Activated CD8-positive, alpha-beta T cell treated with anti-CD3 and anti-CD28 coated beads, Interleukin-2, amount 10 ng/mL, durations not matched to agents 7 days and 5 days (primary cell): ENCODE results near the gene RND3. TPM values are rescaled to one million over a fixed set of nuclear protein-coding genes. Genes with fewer than 3 reads are reported as not detected.

ENCODE experiments used
- ATAC-seq: fragments of 150-1000 bp; cut with Tn5 transposase; one replicate; pipeline ENCODE4 v1.10.0; 2021; ENCODE audit warnings: moderate library complexity
- CTCF ChIA-PET: fragments of 350-600 bp; sonication (Branson Sonifier 250); formaldehyde crosslinking; loops from one replicate; lab custom pipeline; 2021; ENCODE audit warnings: antibody characterized with exemption; lab: Charles Lee
- POLR2A ChIA-PET: fragments of 350-600 bp; sonication (Branson Sonifier 250); formaldehyde crosslinking; loops from one replicate; lab custom pipeline; 2021; ENCODE audit warnings: antibody characterized with exemption; lab: Charles Lee
- DNase-seq: peaks from one replicate; pipeline ENCODE4 v3.0.0-alpha.2; 2020
- H3K27ac Mint-ChIP-seq: one replicate; pipeline ENCODE4 v1.8.0; 2021; ENCODE audit warnings: mild to moderate bottlenecking, mixed read lengths
- H3K27me3 Mint-ChIP-seq: one replicate; pipeline ENCODE4 v1.8.0; 2021; ENCODE audit warnings: low read depth, mixed read lengths
- H3K36me3 Mint-ChIP-seq: one replicate; pipeline ENCODE4 v1.8.0; 2021; ENCODE audit warnings: low read depth, mixed read lengths
- H3K4me1 Mint-ChIP-seq: one replicate; pipeline ENCODE4 v1.8.0; 2021; ENCODE audit warnings: low read depth, mixed read lengths
- H3K4me3 Mint-ChIP-seq: one replicate; pipeline ENCODE4 v1.8.0; 2021; ENCODE audit warnings: mild to moderate bottlenecking, mixed read lengths
- H3K9me3 Mint-ChIP-seq: one replicate; pipeline ENCODE4 v1.8.0; 2022; ENCODE audit warnings: mixed read lengths; ENCODE audit not compliant: insufficient read depth
- total RNA-seq, 2 experiments: library from RNA; stranded (reverse); gene quantifications; one replicate each; pipeline ENCODE4 v1.2.3, GENCODE V29; 2021

RND3 gene
- total RNA-seq, 2 experiments from 2014 or later: not detected

DNA sequence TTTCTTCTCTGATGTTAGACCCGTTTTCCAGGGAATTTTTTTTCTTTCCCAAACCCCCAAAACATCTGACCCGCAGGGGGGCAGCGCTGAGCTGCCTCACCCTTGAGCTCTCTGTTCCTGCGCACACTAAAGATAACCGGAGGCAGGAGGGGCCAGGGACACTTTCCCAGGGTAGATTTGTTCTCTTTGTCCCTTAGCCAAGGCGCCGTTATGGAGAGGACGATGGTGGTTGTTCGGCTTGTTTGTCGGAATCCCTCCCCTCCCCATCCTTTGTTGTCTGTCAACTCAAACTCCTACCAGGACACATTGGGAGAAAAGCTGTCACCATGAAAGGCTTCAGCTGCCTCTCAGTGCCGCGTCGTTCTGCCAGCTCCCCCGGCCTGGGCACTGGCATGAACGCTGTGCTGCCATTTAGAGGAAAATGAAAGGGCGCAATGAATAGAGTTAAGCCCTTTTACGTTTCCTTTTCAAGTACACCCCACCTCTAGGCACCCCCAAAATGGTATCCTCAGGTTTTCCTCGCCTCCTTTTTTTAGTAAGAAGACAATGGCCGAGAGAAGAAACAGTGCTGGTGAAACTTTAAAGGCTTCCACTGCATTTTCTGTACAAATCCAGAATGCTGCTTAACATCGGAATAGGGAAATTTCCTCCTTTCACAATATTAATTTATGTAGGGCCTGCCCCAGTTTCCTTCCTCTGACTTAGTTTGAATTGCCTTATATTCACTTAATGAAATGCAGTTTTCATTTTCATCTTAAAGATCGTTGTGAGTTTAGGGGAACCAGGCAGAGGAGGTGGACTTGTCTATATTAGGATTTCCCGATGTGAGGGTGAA, 62.1 kb downstream of the RND3 start:
- no peak for ATAC-seq
- DNase-seq: no peak
- H3K36me3 Mint-ChIP-seq: no peaks in the 10 kb centered on the region
- no peak overlapping the region for H3K4me3 Mint-ChIP-seq
- no peaks in the 10 kb centered on the region for H3K27me3 Mint-ChIP-seq
- ChIA-PET CTCF (no interaction called here), POLR2A (no interaction called here)
- no peaks in the 10 kb centered on the region for H3K4me1 Mint-ChIP-seq
- no peak overlapping the region for H3K27ac Mint-ChIP-seq
- H3K9me3 Mint-ChIP-seq: no peaks in the 10 kb centered on the region

DNA sequence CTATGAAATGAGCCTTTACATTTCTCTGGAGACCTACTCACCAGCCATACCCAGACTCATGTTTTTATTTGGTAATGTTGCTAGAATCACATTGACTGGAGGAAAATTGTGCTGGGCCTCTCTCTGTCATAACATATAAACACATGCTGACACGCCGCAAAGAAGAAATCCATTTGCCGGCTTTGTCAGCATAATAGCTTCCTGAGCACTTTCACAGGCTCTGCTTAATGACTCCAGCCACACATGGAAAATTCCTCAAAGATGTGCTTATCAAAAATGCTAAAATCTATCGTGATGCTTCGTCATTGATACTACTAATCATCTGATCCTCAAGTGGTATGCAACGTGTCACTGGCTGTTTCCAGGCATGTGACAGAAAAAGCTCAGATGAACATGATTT, 63.1 kb downstream of the RND3 start:
- H3K36me3 Mint-ChIP-seq: no peaks in the 10 kb centered on the region
- ATAC-seq (no peak), DNase-seq (no peak)
- CTCF ChIA-PET: no interaction called here
- H3K27ac Mint-ChIP-seq: no peak overlapping the region
- no peaks in the 10 kb centered on the region for H3K4me1 Mint-ChIP-seq
- no peaks in the 10 kb centered on the region for H3K27me3 Mint-ChIP-seq
- H3K4me3 Mint-ChIP-seq: no peak overlapping the region
- H3K9me3 Mint-ChIP-seq: no peaks in the 10 kb centered on the region
- POLR2A ChIA-PET: no interaction called here

DNA sequence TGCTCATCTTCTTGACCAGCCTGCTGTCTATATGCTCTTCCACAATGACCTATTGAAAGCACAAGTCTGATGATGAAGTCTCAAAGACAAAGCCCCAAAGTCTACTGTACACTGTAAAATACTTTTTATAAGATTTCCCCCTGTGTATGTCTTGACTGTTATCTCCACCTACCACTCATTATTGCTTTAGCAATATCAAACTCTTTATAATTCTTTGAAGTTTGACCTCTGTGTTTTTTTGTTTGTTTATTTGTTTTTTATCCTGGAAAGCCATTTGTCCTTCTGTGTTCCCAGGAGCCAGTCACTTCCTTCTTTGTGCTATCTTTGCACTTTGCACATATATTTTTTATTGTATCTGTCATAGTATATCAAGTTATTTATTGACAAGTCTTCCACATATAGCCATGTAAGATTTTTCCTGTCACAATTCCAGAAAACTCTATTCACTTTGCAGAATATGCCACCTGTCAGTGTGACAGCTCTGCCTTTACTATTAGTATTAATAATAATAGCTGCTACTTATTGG, 66.3 kb downstream of the RND3 start:
- POLR2A ChIA-PET: no interaction called here
- CTCF ChIA-PET: no interaction called here
- H3K9me3 Mint-ChIP-seq: no peaks in the 10 kb centered on the region
- H3K4me1 Mint-ChIP-seq: no peaks in the 10 kb centered on the region
- ATAC-seq (no peak), DNase-seq (no peak)
- H3K4me3 Mint-ChIP-seq: no peak overlapping the region
- no peaks in the 10 kb centered on the region for H3K27me3 Mint-ChIP-seq
- no peaks in the 10 kb centered on the region for H3K36me3 Mint-ChIP-seq
- no peak overlapping the region for H3K27ac Mint-ChIP-seq

DNA sequence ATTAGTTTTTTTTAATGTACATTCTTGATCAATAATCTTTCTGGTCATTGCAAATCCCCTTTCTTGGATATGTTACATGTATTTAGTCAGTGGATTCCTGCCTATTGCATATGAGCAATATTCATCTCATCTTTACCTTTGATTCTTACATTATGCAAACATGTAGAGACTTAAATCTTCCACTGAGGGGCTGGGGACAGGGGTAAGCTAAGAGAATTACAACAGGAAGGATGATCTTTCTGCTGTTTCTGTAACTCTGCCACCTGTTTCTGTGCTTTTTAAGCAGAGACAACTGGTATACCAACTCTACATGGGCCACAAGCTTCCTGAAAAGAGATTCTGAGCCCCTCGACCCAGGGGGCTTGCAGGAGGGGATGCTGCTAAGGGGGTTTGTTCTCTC, 68.6 kb downstream of the RND3 start:
- H3K9me3 Mint-ChIP-seq: no peaks in the 10 kb centered on the region
- ChIA-PET CTCF (no interaction called here), POLR2A (no interaction called here)
- ATAC-seq: no peak
- DNase-seq: no peak
- H3K27me3 Mint-ChIP-seq: no peaks in the 10 kb centered on the region
- H3K4me1 Mint-ChIP-seq: no peaks in the 10 kb centered on the region
- no peak overlapping the region for H3K4me3 Mint-ChIP-seq
- H3K27ac Mint-ChIP-seq: no peak overlapping the region
- no peaks in the 10 kb centered on the region for H3K36me3 Mint-ChIP-seq
